Mesenchymal stem cell (in vitro differentiated cells and primary cell): ENCODE measurements around the gene TTLL10.
A peak's percentile ranks its signal among the peaks of the same experiment; 100 is the strongest.

Experiments
- DNase-seq: peaks from one replicate; pipeline ENCODE4 v3.0.0-alpha.2; 2013
- H2AFZ ChIP-seq: one replicate; pipeline ENCODE4 v1.6.1; 2013; ENCODE audit warnings: low read depth, mild to moderate bottlenecking, control low read depth, inconsistent platforms, low read length, moderate library complexity
- H2AK5ac ChIP-seq: 2 replicates; pipeline ENCODE4 v1.6.1; 2013; ENCODE audit warnings: low read length, moderate library complexity, mild to moderate bottlenecking, inconsistent platforms; ENCODE audit not compliant: severe bottlenecking
- H2BK120ac ChIP-seq: one replicate; pipeline ENCODE4 v1.6.1; 2013; ENCODE audit warnings: low read depth, mild to moderate bottlenecking, inconsistent platforms, low read length, moderate library complexity
- H2BK12ac ChIP-seq, 2 experiments: one replicate each; pipeline ENCODE4 v1.6.1; 2013; ENCODE audit warnings: inconsistent platforms in 2 of 2, low read length in 2 of 2, mild to moderate bottlenecking in 2 of 2, moderate library complexity in 2 of 2, control low read depth in 1 of 2
- H2BK15ac ChIP-seq: one replicate; pipeline ENCODE4 v1.6.1; 2013; ENCODE audit warnings: mild to moderate bottlenecking, low read depth, inconsistent platforms; ENCODE audit not compliant: poor library complexity, severe bottlenecking
- H2BK5ac ChIP-seq: 2 replicates; pipeline ENCODE4 v1.6.1; 2013; ENCODE audit warnings: low read depth, mild to moderate bottlenecking, low read length, control low read depth, inconsistent platforms; ENCODE audit not compliant: poor library complexity, severe bottlenecking
- H3K14ac ChIP-seq, 2 experiments: one replicate each; pipeline ENCODE4 v1.6.1; 2013; ENCODE audit warnings: inconsistent platforms in 2 of 2, low read length in 2 of 2, control low read depth in 1 of 2, mild to moderate bottlenecking in 1 of 2, moderate library complexity in 1 of 2
- H3K18ac ChIP-seq, 2 experiments: one replicate each; pipeline ENCODE4 v1.6.1; 2013; ENCODE audit warnings: inconsistent platforms in 2 of 2, low read length in 2 of 2, control low read depth in 1 of 2, low read depth in 1 of 2, mild to moderate bottlenecking in 1 of 2
- H3K23ac ChIP-seq, 2 experiments: one replicate each; pipeline ENCODE4 v1.6.1; 2013; ENCODE audit warnings: inconsistent platforms in 2 of 2, low read length in 2 of 2, mild to moderate bottlenecking in 2 of 2, moderate library complexity in 2 of 2, control low read depth in 1 of 2
- H3K27ac ChIP-seq: 2 replicates; pipeline ENCODE4 v1.5.1; 2013; ENCODE audit warnings: mild to moderate bottlenecking, moderate library complexity, low read length, control low read depth, inconsistent platforms; ENCODE audit not compliant: poor library complexity, severe bottlenecking
- H3K27me3 ChIP-seq, 2 experiments: 2 replicates each; pipeline versions ENCODE4 v1.6.1 to v1.7.0; 2013; ENCODE audit warnings: low read length in 2 of 2, mild to moderate bottlenecking in 2 of 2, moderate library complexity in 2 of 2, control low read depth in 1 of 2, inconsistent platforms in 1 of 2; ENCODE audit not compliant: control insufficient read depth in 1 of 2, insufficient read depth in 1 of 2
- H3K36me3 ChIP-seq, 2 experiments: 2 replicates each; pipeline versions ENCODE4 v1.6.1 to v1.7.0; 2013; ENCODE audit warnings: low read length in 2 of 2, control low read depth in 1 of 2, inconsistent platforms in 1 of 2, low read depth in 1 of 2, mild to moderate bottlenecking in 1 of 2; ENCODE audit not compliant: insufficient read depth in 2 of 2, control insufficient read depth in 1 of 2
- H3K4ac ChIP-seq, 2 experiments: one replicate each; pipeline ENCODE4 v1.6.1; 2013; ENCODE audit warnings: inconsistent platforms in 2 of 2, low read length in 2 of 2, mild to moderate bottlenecking in 2 of 2, moderate library complexity in 2 of 2, control low read depth in 1 of 2, low read depth in 1 of 2
- H3K4me1 ChIP-seq: 2 replicates; pipeline ENCODE4 v1.6.1; 2013; ENCODE audit warnings: low read depth, low read length, control low read depth; ENCODE audit not compliant: control insufficient read depth, insufficient read depth
- H3K4me2 ChIP-seq: 2 replicates; pipeline ENCODE4 v1.6.1; 2013; ENCODE audit warnings: low read length, mild to moderate bottlenecking, inconsistent platforms; ENCODE audit not compliant: poor library complexity, severe bottlenecking
- H3K4me3 ChIP-seq, 2 experiments: 2 replicates each; pipeline versions ENCODE4 v1.5.1 to v1.7.0; 2013; ENCODE audit warnings: low read length in 2 of 2, mild to moderate bottlenecking in 2 of 2, control low read depth in 1 of 2, low read depth in 1 of 2; ENCODE audit not compliant: insufficient read depth in 1 of 2
- H3K79me1 ChIP-seq: replicated peaks from 2 replicates; pipeline ENCODE4 v1.6.1; 2013; ENCODE audit warnings: mild to moderate bottlenecking, control low read depth, low read length, inconsistent platforms; ENCODE audit not compliant: poor library complexity, severe bottlenecking
- H3K9ac ChIP-seq: 2 replicates; pipeline ENCODE4 v1.7.0; 2013; ENCODE audit warnings: mild to moderate bottlenecking, low read length, moderate library complexity
- H3K9me3 ChIP-seq: 2 replicates; pipeline ENCODE4 v1.7.0; 2013; ENCODE audit warnings: mild to moderate bottlenecking, low read length; ENCODE audit not compliant: control insufficient read depth
- H4K8ac ChIP-seq: one replicate; pipeline ENCODE4 v1.6.1; 2013; ENCODE audit warnings: inconsistent platforms, mild to moderate bottlenecking, low read length, moderate library complexity
- H4K91ac ChIP-seq: one replicate; pipeline ENCODE4 v1.6.1; 2013; ENCODE audit warnings: mild to moderate bottlenecking, low read length, inconsistent platforms
- WGBS: methylation state at CpG from one replicate; pipeline ENCODE4 v1.1.7; 2013; ENCODE audit warnings: mixed read lengths; 5-methylcytosine and 5-hydroxymethylcytosine counted together

Gene TTLL10

DNA sequence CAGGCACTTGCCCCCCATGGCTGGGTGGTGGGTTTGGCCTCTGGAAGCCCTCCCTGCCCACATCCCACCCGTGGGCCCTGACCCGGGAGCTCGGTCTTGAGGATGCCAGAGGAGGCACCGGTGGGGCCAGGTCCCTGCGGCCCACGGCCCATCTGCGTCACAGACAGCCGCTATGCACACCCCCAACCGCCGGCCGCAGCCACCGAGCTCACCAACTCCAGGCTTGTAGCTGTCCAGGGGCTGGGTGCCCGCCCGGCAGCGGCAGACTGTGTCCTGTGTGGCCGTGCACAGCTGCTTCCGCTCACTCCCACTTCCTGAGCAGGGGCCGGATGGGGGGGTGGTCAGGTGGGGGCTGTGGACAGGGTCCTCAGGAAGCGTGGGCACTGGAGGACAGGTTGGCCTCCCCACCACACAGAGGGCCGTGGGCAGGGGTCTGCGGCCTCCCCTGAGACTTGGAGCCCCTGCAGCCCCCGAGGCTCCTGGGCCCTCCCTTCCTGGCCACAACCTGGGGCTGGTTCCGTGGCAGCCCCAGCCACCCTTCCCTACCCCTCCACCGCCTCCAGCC, 39.2 kb downstream of the TTLL10 start:
- H3K18ac ChIP-seq = no peak overlapping the region
- H3K27ac ChIP-seq = no peak overlapping the region
- H3K4ac ChIP-seq = no peak overlapping the region
- H3K4me1 ChIP-seq = peaks cover 65% of the 10 kb centered on the region
- no peak overlapping the region for H2BK12ac ChIP-seq
- H3K14ac ChIP-seq = no peak overlapping the region
- H3K4me3 ChIP-seq = no peak overlapping the region
- no peak overlapping the region for H2AFZ ChIP-seq
- no peak overlapping the region for H3K9ac ChIP-seq
- H4K8ac ChIP-seq = no peak overlapping the region
- WGBS = 90% methylated on average over 21 of the region's 24 CpGs
- H3K36me3 ChIP-seq = peaks cover 21 to 35% of the 10 kb centered on the region in 2 experiments
- H3K79me1 ChIP-seq = peaks cover 15% of the 10 kb centered on the region
- no peak overlapping the region for H2BK15ac ChIP-seq
- peak overlapping the region in 1 of 2 experiments; percentile 18 for H3K23ac ChIP-seq
- no peak overlapping the region for H4K91ac ChIP-seq
- H2AK5ac ChIP-seq = no peak overlapping the region
- no peak for DNase-seq
- no peaks in the 10 kb centered on the region for H3K9me3 ChIP-seq
- H2BK120ac ChIP-seq = no peak overlapping the region
- H3K27me3 ChIP-seq = peaks cover 0 to 4% of the 10 kb centered on the region in 2 experiments
- H2BK5ac ChIP-seq = no peak overlapping the region
- no peak overlapping the region for H3K4me2 ChIP-seq

DNA sequence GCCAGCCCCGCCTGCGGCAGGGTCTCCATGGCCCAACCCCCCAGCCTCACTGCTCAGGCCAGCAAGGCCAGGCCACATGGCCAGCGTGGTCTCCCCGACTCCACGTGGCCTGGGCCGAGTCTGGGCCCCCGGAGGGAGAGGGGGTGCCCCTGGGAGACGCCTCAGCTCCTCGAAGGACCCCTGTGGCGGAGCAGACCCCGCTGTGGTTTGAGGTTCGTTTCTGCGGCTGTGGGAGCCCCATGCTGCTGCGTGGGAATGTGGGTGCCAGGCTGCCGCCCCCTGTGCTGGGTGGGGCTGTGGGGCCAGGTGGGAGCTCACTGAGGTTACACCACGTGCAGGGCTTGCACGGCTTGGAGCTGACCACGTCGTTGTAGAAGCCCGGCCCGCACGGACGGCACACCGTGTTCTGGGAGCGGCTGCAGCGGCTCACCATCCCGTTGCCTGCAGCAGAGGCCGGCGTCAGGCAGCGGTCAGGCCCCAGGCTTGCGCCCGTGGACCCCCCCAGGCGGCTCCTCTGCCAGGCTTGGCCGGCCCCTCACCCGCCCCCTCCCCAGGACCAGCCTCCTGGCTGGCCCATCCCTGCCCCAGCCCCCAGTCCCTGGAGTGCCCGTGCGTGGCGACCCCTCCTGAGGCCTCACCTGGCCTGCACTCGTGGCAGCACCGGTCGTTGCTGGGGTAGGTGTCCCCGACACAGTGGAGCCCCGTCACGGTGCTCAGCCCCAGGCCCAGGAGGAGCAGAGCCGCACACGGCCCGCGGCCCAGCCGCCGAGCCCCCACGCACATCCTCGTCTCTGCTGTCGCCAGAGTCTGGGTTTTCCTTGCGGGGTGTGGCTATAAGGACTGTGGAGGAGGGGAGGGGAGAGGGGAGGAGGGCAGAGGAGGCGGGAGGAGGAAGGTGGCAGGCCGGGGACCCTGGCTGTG, 39.9 kb downstream of the TTLL10 start, which contains the start of gene TNFRSF4:
Gene TNFRSF4, minus strand, starts transcription at position 809 of the 921 bp plus-strand sequence. Its CDS starts 26 bp downstream, at position 783.
- Histone ChIP-seq H3K4me2 (no peak within 1 kb of the TSS), H3K4ac (no peak within 1 kb of the TSS), H4K8ac (no peak within 1 kb of the TSS), H3K23ac (peak within 1 kb of the TSS in 1 of 2 experiments; percentile 18), H3K9me3 (no peaks in the 10 kb centered on the region), H2BK120ac (no peak within 1 kb of the TSS), H3K36me3 (peaks cover 29 to 42% of the 10 kb centered on the region in 2 experiments), H3K18ac (no peak within 1 kb of the TSS), H2BK15ac (no peak within 1 kb of the TSS), H2BK12ac (no peak within 1 kb of the TSS), H2AK5ac (no peak within 1 kb of the TSS), H3K14ac (no peak within 1 kb of the TSS), H3K4me1 (peaks cover 66% of the 10 kb centered on the region), H2BK5ac (no peak within 1 kb of the TSS), H3K27ac (no peak within 1 kb of the TSS), H3K27me3 (peaks cover 0 to 4% of the 10 kb centered on the region in 2 experiments), H3K4me3 (no peak within 1 kb of the TSS), H4K91ac (no peak within 1 kb of the TSS), H2AFZ (no peak within 1 kb of the TSS), H3K9ac (no peak within 1 kb of the TSS), H3K79me1 (peaks cover 16% of the 10 kb centered on the region)
- WGBS = 90% methylated on average over 56 of the region's 56 CpGs
- no peak for DNase-seq

DNA sequence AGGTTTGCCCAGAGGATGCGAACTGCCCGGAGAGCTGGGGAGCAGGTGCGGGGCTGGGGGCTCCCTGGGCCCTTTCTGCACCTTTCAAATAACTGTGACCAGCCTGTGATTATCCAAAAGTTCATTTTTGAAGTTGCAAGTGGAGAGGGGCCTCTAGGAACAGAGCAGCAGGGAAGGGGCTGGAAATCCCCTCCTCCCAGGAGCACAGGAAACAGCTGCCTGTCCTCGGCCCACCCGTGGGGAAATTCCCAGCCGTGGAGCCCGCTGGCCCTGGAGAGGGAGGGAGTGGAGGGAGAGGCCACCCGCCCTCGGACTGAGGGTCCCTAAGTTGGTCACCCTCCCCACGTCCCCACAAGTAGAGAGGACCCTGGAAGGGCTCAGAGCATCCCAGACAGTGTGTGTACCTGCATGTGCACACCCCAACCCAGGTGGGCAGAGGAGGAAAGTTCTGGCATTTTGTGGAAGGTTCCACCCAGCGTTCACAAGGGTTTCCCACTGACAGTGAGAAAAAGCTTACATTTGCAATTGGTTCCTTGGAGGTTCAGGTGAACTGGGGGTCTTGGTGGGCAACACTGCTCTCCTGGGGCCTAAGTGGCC, 41.5 kb downstream of the TTLL10 start:
- DNase-seq = peak; percentile 40
- no peak overlapping the region for H2BK5ac ChIP-seq
- H3K27ac ChIP-seq = no peak overlapping the region
- H3K18ac ChIP-seq = no peak overlapping the region
- H3K9me3 ChIP-seq = no peaks in the 10 kb centered on the region
- no peak overlapping the region for H2AFZ ChIP-seq
- peaks cover 0 to 2% of the 10 kb centered on the region in 2 experiments for H3K27me3 ChIP-seq
- peaks cover 63% of the 10 kb centered on the region for H3K4me1 ChIP-seq
- no peak overlapping the region for H2BK15ac ChIP-seq
- H2BK120ac ChIP-seq = no peak overlapping the region
- H3K79me1 ChIP-seq = peaks cover 27% of the 10 kb centered on the region
- H4K91ac ChIP-seq = no peak overlapping the region
- no peak overlapping the region for H3K23ac ChIP-seq
- H3K9ac ChIP-seq = no peak overlapping the region
- H3K36me3 ChIP-seq = peaks cover 32 to 58% of the 10 kb centered on the region in 2 experiments
- H2AK5ac ChIP-seq = peak overlapping the region; percentile 13
- H4K8ac ChIP-seq = no peak overlapping the region
- H3K4me2 ChIP-seq = no peak overlapping the region
- H2BK12ac ChIP-seq = no peak overlapping the region
- no peak overlapping the region for H3K14ac ChIP-seq
- 59% methylated on average over 11 of the region's 11 CpGs for WGBS
- H3K4ac ChIP-seq = no peak overlapping the region
- H3K4me3 ChIP-seq = no peak overlapping the region
